Cardiac muscle cell (in vitro differentiated cells and primary cell): ENCODE results near the gene GOLGA7B. TPM values are rescaled to one million over a fixed set of nuclear protein-coding genes. Genes with fewer than 3 reads are reported as not detected.
A peak's percentile ranks its signal among the peaks of the same experiment; 100 is the strongest.

Experiments used
- DNase-seq, 2 donors: peaks; one replicate each; pipeline versions ENCODE4 v3.0.0 to v3.0.0-alpha.2; 2010 to 2017; ENCODE audit warnings: low read depth in 1 of 2, low spot score in 1 of 2
- H3K27ac ChIP-seq: fragments of 200-600 bp; sonication (generic); 2 replicates; pipeline ENCODE4 v1.5.1; 2016
- H3K27me3 ChIP-seq: fragments of 200-600 bp; sonication (generic); 2 replicates; pipeline ENCODE4 v1.6.0; 2016; ENCODE audit warnings: control low read depth
- H3K36me3 ChIP-seq: fragments of 200-600 bp; sonication (generic); 2 replicates; pipeline ENCODE4 v1.5.1; 2016; ENCODE audit warnings: control low read depth
- H3K4me1 ChIP-seq: fragments of 200-600 bp; sonication (generic); 2 replicates; pipeline ENCODE4 v1.8.1; 2017; ENCODE audit warnings: low read depth, mild to moderate bottlenecking, mixed run types
- H3K4me3 ChIP-seq: fragments of 200-600 bp; sonication (generic); 2 replicates; pipeline ENCODE4 v1.5.1; 2016; ENCODE audit warnings: mild to moderate bottlenecking
- H3K9me3 ChIP-seq: fragments of 200-600 bp; sonication (generic); 2 replicates; pipeline ENCODE4 v1.5.1; 2017; ENCODE audit warnings: low read depth, mild to moderate bottlenecking, control low read depth
- polyA plus RNA-seq: library from polyadenylated mRNA; unstranded; fragments of >200 nt; fragmentation: Nextera tagmentation; extraction: Ambion mirVana; gene quantifications from 2 replicates; pipeline ENCODE4 v1.2.1, GENCODE V29; 2016
- total RNA-seq: library from RNA; depleted of rRNA; stranded (reverse); fragments of >200 nt; gene quantifications from 2 replicates; pipeline ENCODE4 v1.2.3, GENCODE V29; 2016
- TF ChIP-seq, protein P1 (sequence below): IDR thresholded peaks from 2 replicates; pipeline ENCODE4 v1.5.1; 2012; ENCODE audit warnings: low read depth, mild to moderate bottlenecking, low read length

The GOLGA7B gene
- total and polyA plus RNA-seq, 2 experiments from 2014 or later, result 0.27 to 2.8 TPM

DNA sequence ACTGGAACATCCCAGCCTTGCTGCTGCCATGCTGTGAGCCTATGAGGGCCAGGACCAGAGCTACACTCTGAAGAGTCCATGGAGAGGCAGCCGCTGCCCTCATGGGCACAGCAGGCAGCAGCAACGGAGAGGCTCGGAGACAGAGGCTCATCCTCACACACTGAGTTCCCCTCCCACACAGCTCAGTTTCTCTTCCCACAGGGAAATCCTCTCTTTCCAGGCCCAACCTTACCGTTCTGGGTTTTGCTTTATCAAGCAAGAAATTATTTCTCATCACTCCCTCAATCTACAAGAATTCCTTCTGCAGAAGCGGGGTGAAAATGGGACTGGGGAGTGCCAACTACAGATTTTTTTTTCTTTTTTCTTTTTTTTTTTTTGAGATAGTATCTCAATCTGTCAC is 36.6 kb downstream of the GOLGA7B start:
- Histone ChIP-seq H3K27me3 (no peaks in the 10 kb centered on the region), H3K4me1 (no peaks in the 10 kb centered on the region)
- TF ChIP-seq, protein P1, sequence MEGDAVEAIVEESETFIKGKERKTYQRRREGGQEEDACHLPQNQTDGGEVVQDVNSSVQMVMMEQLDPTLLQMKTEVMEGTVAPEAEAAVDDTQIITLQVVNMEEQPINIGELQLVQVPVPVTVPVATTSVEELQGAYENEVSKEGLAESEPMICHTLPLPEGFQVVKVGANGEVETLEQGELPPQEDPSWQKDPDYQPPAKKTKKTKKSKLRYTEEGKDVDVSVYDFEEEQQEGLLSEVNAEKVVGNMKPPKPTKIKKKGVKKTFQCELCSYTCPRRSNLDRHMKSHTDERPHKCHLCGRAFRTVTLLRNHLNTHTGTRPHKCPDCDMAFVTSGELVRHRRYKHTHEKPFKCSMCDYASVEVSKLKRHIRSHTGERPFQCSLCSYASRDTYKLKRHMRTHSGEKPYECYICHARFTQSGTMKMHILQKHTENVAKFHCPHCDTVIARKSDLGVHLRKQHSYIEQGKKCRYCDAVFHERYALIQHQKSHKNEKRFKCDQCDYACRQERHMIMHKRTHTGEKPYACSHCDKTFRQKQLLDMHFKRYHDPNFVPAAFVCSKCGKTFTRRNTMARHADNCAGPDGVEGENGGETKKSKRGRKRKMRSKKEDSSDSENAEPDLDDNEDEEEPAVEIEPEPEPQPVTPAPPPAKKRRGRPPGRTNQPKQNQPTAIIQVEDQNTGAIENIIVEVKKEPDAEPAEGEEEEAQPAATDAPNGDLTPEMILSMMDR, result no peak

DNA sequence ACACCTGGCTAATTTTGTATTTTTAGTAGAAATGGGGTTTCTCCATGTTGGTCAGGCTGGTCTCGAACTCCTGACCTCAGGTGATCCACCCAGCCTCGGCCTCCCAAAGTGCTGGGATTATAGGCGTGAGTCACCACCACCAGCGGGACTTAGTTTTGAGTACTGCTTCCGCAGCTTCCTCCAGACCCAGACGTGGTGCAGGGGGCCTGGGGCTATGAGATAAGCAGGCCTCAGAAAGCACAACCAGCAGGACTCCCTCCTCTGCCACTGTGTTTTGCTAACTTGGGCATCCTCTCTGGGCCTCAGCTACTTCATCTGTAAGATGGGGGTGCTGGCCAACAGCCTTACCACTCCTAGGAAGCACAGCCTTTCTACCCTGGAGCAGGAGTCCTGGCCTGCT is 37.8 kb downstream of the GOLGA7B start:
- H3K27me3 ChIP-seq, result no peaks in the 10 kb centered on the region
- H3K36me3 ChIP-seq, result no peaks in the 10 kb centered on the region
- no peak overlapping the region for H3K4me3 ChIP-seq
- TF ChIP-seq, protein P1, result no peak
- no peak for DNase-seq
- no peak overlapping the region for H3K27ac ChIP-seq
- H3K9me3 ChIP-seq, result no peaks in the 10 kb centered on the region
- no peaks in the 10 kb centered on the region for H3K4me1 ChIP-seq

More for the DNA sequence above, 36.6 kb downstream of the GOLGA7B start:
- Histone ChIP-seq H3K9me3 (no peaks in the 10 kb centered on the region), H3K27ac (no peak overlapping the region), H3K36me3 (no peaks in the 10 kb centered on the region), H3K4me3 (no peak overlapping the region)
- DNase-seq, result no peak

DNA sequence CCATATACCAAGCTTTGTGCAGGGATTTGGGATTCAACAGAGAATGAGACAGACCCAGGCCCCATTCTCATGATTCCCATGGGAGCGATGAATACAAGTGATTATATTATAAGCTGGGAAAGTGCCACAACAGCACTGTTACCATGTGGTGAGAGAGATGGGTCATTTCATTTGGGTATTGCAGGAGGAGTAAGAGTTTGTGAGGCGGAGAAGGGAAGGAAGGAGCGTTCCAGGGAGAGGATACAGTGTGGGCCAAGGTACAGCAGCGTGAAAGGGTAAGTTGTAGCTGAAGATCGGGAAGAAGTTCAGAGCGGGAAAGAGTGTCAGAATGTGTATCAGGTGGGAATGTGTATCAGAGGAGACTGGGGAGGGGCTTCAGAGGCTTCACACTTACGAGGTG is 38.5 kb downstream of the GOLGA7B start:
- DNase-seq, result no peak
- Histone ChIP-seq H3K9me3 (no peaks in the 10 kb centered on the region), H3K4me1 (no peaks in the 10 kb centered on the region), H3K4me3 (no peak overlapping the region), H3K36me3 (no peaks in the 10 kb centered on the region), H3K27me3 (no peaks in the 10 kb centered on the region), H3K27ac (no peak overlapping the region)
- TF ChIP-seq, protein P1, result no peak

DNA sequence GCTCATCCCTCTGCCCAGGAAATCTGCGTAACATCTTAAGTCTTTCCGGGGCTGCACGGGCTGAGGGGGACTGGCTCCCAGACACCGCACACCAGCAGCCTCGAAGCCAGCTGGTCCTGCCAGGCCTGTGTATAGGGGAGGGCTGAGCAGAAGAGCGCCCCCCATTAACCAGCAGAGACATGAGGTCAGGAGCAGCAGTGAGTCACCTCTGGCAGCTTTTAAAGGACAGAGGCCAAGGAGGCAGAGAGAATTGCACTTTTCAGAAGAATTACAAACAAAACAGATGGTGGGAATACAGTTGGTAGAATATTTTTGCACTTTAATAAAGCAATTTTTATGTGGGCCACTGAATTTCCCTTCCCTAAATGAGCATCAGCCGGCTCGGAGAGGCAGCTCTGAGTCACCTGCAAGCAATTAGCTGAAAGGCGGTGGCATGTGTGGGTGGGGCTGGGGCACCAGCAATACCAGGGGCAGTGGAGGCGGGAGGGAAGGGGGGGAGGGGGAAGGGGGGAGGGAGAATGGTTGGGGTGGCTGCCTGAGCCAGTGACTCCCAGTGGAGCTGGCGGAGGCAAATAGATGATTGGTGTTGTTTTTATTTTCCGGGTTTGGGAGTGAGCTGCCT is 39.1 kb downstream of the GOLGA7B start:
- Histone ChIP-seq H3K27me3 (no peaks in the 10 kb centered on the region), H3K4me3 (no peak overlapping the region), H3K27ac (no peak overlapping the region), H3K9me3 (no peaks in the 10 kb centered on the region), H3K4me1 (no peaks in the 10 kb centered on the region), H3K36me3 (no peaks in the 10 kb centered on the region)
- peak in 1 of 2 donors; percentile 21 for DNase-seq
- TF ChIP-seq, protein P1, result peak; percentile 3

DNA sequence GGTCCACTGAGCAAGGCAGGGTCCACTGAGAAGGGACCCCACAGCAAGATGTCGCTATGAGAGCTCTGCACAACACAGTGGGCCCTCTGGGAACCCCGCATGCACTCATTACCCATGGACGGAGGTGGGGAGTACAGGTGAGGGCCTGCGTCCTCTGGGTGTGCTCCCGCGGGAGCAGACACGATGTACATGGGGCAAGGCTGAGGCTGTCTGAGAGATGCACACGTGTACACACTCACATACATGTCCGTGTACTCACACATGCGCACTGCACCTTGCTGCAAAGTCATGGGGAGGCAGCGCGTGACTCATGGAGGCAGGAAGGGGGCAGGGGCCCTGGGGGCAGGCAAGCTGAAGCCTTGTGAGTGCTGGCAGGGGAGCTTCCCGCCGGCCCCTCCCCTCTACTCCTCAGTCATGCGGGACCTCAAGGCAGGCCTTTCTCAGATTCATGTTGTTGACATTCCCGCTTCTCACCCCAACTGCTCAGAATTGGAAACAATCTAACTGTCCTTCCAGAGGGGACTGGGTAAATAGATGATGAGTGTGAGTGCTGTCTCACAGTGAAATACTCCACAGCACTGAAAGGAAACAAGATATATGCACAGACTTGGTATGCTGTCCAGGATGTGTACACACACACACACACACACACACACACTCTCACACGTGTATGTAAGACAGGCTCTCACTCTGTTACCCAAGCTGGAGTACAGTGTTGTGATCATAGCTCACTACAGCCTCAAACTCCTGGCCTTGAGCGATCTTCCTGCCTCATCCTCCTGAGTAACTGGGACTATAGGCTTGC is 40.0 kb downstream of the GOLGA7B start:
- H3K4me1 ChIP-seq, result no peaks in the 10 kb centered on the region
- no peaks in the 10 kb centered on the region for H3K9me3 ChIP-seq
- peak in 1 of 2 donors; percentile 59 for DNase-seq
- no peaks in the 10 kb centered on the region for H3K36me3 ChIP-seq
- TF ChIP-seq, protein P1, result no peak
- H3K27me3 ChIP-seq, result no peaks in the 10 kb centered on the region
- H3K4me3 ChIP-seq, result no peak overlapping the region
- no peak overlapping the region for H3K27ac ChIP-seq
